Cardiac atrium fibroblast (primary cell): ENCODE data around the gene OR4K13. TPM values are rescaled to one million over a fixed set of nuclear protein-coding genes. Genes with fewer than 3 reads are reported as not detected.

Experiments used
- total RNA-seq: library from RNA; depleted of rRNA; stranded (reverse); fragments of >200 nt; gene quantifications from 2 replicates; pipeline ENCODE4 v1.2.3, GENCODE V29; 2015

Gene OR4K13
- total RNA-seq, result not detected in 2 replicates

GRCh38 chr14:20035938-20036337 is at the start of gene OR4K13:
OR4K13 (minus strand) TSS chr14:20036038; CDS start chr14:20034758, 1,280 bp downstream.

GRCh38 chr14:20059745-20060144 is 23.9 kb upstream of the OR4K13 start, which contains the start of gene OR4L1:
OR4L1 (plus strand) TSS chr14:20060045; CDS start chr14:20060045, 0 bp downstream.

GRCh38 chr14:20019257-20019865 is 16.5 kb downstream of the OR4K13 start, which contains the start of gene OR4K14:
OR4K14 (minus strand) TSS chr14:20019307; CDS start chr14:20015193, 4,114 bp downstream.

GRCh38 chr14:20001863-20002262 is 34.0 kb downstream of the OR4K13 start, which contains the start of gene OR4Q2:
OR4Q2 (plus strand) TSS chr14:20002163.

Other genes starting within 250 kb of the OR4K13 start
- not detected in 2 replicates for gene OR4N2, start 232.3 kb downstream of the OR4K13 start, total RNA-seq
- not detected in 2 replicates for gene OR4K2, start 160.9 kb downstream of the OR4K13 start, total RNA-seq
- gene OR4K5, start 115.4 kb downstream of the OR4K13 start, total RNA-seq, result not detected in 2 replicates
- gene OR4K1, start 105.1 kb downstream of the OR4K13 start, total RNA-seq, result not detected in 2 replicates
- gene OR4K15, start 60.4 kb downstream of the OR4K13 start, total RNA-seq, result not detected in 2 replicates
- gene OR4Q2, start 33.9 kb downstream of the OR4K13 start, total RNA-seq, result not detected in 2 replicates
- not detected in 2 replicates for gene OR4K14, start 16.7 kb downstream of the OR4K13 start, total RNA-seq
- not detected in 2 replicates for gene OR4L1, start 24.0 kb upstream of the OR4K13 start, total RNA-seq
- not detected in 2 replicates for gene OR4K17, start 74.7 kb upstream of the OR4K13 start, total RNA-seq
- not detected in 2 replicates for gene OR4N5, start 102.8 kb upstream of the OR4K13 start, total RNA-seq
- gene OR11G2, start 154.9 kb upstream of the OR4K13 start, total RNA-seq, result not detected in 2 replicates
- gene OR11H6, start 187.7 kb upstream of the OR4K13 start, total RNA-seq, result not detected in 2 replicates
- gene OR11H7, start 192.9 kb upstream of the OR4K13 start, total RNA-seq, result not detected in 2 replicates
- not detected in 2 replicates for gene OR11H4, start 203.2 kb upstream of the OR4K13 start, total RNA-seq